GM15510 (cell line): ENCODE results near the gene BTBD19.

Experiments
- POLR2A ChIP-seq: IDR thresholded peaks from 3 replicates; pipeline ENCODE4 v1.6.1; 2011; ENCODE audit warnings: borderline replicate concordance; ENCODE audit not compliant: insufficient read length; ENCODE audit errors: extremely low read depth

Gene BTBD19

GRCh38 chr1:44851308-44851707, 43.0 kb downstream of the BTBD19 start:
- TF ChIP-seq POLR2A, result no peak

GRCh38 chr1:44853201-44853600, 44.9 kb downstream of the BTBD19 start:
- no peak for TF ChIP-seq POLR2A

GRCh38 chr1:44854970-44855369, 46.6 kb downstream of the BTBD19 start:
- no peak for TF ChIP-seq POLR2A

GRCh38 chr1:44855742-44856141, 47.4 kb downstream of the BTBD19 start:
- TF ChIP-seq POLR2A, result no peak

- no peak for TF ChIP-seq POLR2A
These were observed 49.1 kb downstream of the BTBD19 start for GRCh38 chr1:44857446-44857845.

- no peak for TF ChIP-seq POLR2A
These were observed 52.0 kb downstream of the BTBD19 start for GRCh38 chr1:44860331-44860730.

GRCh38 chr1:44860891-44861425, 52.6 kb downstream of the BTBD19 start:
- TF ChIP-seq POLR2A, result no peak

- TF ChIP-seq POLR2A, result no peak
These were observed 54.6 kb downstream of the BTBD19 start for GRCh38 chr1:44862829-44863401.
